Keratinocyte (primary cell): Measurements from ENCODE around the gene C13orf42.

Experiments
- EZH2 ChIP-seq: IDR thresholded peaks from one replicate; pipeline ENCODE4 v1.6.1; 2012; ENCODE audit warnings: inconsistent platforms, mild to moderate bottlenecking, low read length, moderate library complexity
- TF ChIP-seq, protein P1 (sequence below), 3 experiments: IDR thresholded peaks in 1 of 3; conservative IDR thresholded peaks in 1 of 3; optimal IDR thresholded peaks in 1 of 3; 2 replicates in 2 of 3; 3 replicates in 1 of 3; pipeline versions ENCODE3 to v1.5.1; 2011; ENCODE audit warnings: low read length in 3 of 3, mild to moderate bottlenecking in 3 of 3, moderate library complexity in 2 of 3, control low read depth in 1 of 3, inconsistent platforms in 1 of 3; ENCODE audit not compliant: insufficient read depth in 2 of 3; ENCODE audit errors: extremely low read depth in 1 of 3

DNA sequence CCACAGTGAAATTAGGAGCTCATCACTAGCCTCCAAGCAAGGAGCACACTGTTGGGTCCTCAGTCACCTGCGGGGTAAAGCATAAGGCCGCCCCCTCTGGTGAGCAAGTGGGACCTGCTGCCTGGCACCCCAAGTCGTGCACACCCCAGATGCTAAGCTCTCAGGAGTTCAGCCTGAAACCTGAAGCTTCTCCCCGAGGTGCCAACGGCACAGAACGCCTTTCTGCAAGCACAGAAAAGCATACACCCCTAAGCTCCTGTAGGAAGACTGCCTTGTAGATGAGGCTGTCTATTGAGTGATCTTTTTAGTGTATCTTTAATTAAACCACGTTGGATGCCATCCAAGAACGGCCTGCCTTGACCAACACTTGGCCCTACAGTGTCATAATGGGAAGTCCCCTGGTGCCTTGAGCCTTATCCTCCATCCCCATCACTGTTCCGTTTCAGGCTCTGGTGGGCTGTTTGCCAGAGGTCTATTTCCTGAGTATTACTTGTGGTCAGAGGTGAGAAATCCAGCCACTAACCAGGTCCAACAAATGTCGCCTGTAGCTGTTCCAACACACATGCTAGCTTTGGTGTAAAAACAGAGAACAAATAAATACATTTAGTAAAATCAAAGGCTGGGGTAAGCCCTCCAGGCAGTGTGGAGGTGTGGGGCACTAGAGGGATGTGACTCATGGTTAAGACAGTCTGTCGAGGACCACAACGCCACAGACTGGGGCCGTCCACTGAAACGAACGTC, 44.8 kb downstream of the C13orf42 start:
- TF ChIP-seq, protein P1, sequence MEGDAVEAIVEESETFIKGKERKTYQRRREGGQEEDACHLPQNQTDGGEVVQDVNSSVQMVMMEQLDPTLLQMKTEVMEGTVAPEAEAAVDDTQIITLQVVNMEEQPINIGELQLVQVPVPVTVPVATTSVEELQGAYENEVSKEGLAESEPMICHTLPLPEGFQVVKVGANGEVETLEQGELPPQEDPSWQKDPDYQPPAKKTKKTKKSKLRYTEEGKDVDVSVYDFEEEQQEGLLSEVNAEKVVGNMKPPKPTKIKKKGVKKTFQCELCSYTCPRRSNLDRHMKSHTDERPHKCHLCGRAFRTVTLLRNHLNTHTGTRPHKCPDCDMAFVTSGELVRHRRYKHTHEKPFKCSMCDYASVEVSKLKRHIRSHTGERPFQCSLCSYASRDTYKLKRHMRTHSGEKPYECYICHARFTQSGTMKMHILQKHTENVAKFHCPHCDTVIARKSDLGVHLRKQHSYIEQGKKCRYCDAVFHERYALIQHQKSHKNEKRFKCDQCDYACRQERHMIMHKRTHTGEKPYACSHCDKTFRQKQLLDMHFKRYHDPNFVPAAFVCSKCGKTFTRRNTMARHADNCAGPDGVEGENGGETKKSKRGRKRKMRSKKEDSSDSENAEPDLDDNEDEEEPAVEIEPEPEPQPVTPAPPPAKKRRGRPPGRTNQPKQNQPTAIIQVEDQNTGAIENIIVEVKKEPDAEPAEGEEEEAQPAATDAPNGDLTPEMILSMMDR (optimal IDR thresholded peaks at IDR 0.05 in 1 of 3, IDR thresholded peaks at IDR 0.05 in 1 of 3, conservative IDR thresholded peaks at IDR 0.05 in 1 of 3; ENCODE audit: extremely low read depth in 1 of 3, insufficient read depth in 2 of 3, low read length in 3 of 3): no peak
- no peak for TF ChIP-seq EZH2
